Fibroblast of mammary gland (primary cell): ENCODE results near the gene PPP1R12B.
"Not testable (repeated sequence)": the region's sequence is repeated elsewhere in the genome, so short reads cannot be mapped to it uniquely, and the experiment has no call there.

Source experiments
- DNase-seq: peaks from one replicate; pipeline ENCODE4 v3.0.0-alpha.2; 2010; ENCODE audit warnings: low read depth
- H3K4me3 ChIP-seq: 2 replicates; pipeline ENCODE4 v1.5.1; 2011; ENCODE audit warnings: low read depth, mild to moderate bottlenecking, low read length, moderate library complexity; ENCODE audit not compliant: control insufficient read depth
- CTCF ChIP-seq: conservative IDR thresholded peaks from 2 replicates; pipeline ENCODE4 v1.5.1; 2011; ENCODE audit warnings: low read depth, low read length, inconsistent platforms; ENCODE audit not compliant: control insufficient read depth, insufficient read depth

Gene PPP1R12B

GRCh38 chr1:202638019-202638700 lies 289.7 kb downstream of the PPP1R12B start:
- TF ChIP-seq CTCF = no peak
- DNase-seq = no peak
- no peak overlapping the region for H3K4me3 ChIP-seq

DNA sequence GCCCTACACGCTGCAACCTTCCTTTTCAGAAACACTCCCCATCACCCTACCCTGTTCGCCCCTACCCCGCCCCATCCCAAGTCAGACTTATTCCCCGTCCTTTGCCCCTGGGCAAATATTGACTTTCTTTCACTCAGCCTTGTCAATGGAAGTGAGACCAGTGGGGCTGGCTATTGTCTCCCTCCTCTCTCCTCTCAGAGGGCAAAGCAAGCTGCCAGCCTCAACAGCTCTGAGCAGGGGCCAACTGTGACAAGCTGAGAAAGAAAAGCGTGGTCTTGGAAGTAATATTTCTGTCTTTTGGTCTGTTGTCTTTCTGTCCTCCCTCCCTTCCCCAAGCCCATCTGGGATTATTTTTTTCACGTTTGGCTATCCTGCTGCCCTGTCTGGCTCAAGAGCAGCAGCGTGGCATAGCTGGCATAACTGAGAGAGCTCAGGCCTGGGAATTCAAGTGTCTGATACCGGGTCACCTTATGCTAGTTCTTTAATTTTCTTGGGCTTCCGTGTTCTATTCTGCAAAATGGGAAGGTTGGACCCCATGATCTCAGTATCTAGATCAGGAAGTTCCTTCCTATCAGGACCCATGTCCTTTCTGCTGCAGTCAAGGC lies 290.3 kb downstream of the PPP1R12B start:
- H3K4me3 ChIP-seq, DNase-seq: not testable (repeated sequence)

- no peak overlapping the region for H3K4me3 ChIP-seq
- no peak for DNase-seq
- TF ChIP-seq CTCF = no peak
Observed at GRCh38 chr1:202639500-202639899, 291.0 kb downstream of the PPP1R12B start.

- no peak for TF ChIP-seq CTCF
- no peak overlapping the region for H3K4me3 ChIP-seq
- DNase-seq = no peak
Observed at GRCh38 chr1:202642212-202642611, 293.7 kb downstream of the PPP1R12B start.
